A673 (cell line): ENCODE results near the gene ABHD17A.

Experiments
- EZH2 ChIP-seq: fragments of 200-600 bp; sonication (generic); IDR thresholded peaks from 2 replicates; pipeline ENCODE4 v1.6.1; 2017; ENCODE audit warnings: borderline replicate concordance, low read depth, mild to moderate bottlenecking, mixed read lengths, antibody characterized with exemption, low read length; ENCODE audit not compliant: poor library complexity, severe bottlenecking
- TF ChIP-seq, protein P1 (sequence below): fragments of 300-800, 200-600 bp; sonication (generic); conservative IDR thresholded peaks from 2 replicates; pipeline ENCODE4 v1.5.1; 2017; ENCODE audit warnings: low read depth, mild to moderate bottlenecking, antibody characterized with exemption, low read length, moderate library complexity, mixed read lengths

DNA sequence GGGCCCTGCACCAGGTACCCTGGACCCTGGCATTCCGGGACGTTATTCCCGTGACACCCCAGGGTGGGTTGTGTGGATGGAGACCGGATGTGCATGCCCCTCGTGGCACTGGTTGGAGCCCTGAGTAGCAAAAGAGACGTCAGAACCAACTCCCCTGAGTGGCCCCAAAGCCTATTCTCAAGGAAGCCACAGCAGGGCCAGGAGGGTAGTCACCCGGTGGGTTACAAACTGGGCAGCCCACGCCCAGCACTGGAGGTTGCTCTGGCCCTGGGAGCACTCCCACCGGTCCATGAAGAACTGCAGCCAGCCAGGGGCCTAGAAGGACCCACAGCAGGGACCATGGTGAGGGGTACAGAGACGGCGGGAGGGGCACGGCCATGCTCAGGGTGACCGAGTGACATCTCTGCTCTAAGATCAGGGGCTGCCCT lies 29.5 kb downstream of the ABHD17A start:
- TF ChIP-seq EZH2 = no peak
- TF ChIP-seq, protein P1, sequence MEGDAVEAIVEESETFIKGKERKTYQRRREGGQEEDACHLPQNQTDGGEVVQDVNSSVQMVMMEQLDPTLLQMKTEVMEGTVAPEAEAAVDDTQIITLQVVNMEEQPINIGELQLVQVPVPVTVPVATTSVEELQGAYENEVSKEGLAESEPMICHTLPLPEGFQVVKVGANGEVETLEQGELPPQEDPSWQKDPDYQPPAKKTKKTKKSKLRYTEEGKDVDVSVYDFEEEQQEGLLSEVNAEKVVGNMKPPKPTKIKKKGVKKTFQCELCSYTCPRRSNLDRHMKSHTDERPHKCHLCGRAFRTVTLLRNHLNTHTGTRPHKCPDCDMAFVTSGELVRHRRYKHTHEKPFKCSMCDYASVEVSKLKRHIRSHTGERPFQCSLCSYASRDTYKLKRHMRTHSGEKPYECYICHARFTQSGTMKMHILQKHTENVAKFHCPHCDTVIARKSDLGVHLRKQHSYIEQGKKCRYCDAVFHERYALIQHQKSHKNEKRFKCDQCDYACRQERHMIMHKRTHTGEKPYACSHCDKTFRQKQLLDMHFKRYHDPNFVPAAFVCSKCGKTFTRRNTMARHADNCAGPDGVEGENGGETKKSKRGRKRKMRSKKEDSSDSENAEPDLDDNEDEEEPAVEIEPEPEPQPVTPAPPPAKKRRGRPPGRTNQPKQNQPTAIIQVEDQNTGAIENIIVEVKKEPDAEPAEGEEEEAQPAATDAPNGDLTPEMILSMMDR = no peak
